Stimulated activated CD4-positive, alpha-beta T cell treated with anti-CD3 and anti-CD28 coated beads, Interleukin-1b, Interleukin-23, amount 100 ng/mL, for 4 hours (primary cell): ENCODE data around the gene CTAGE4.
"Not testable (repeated sequence)": the region's sequence is repeated elsewhere in the genome, so short reads cannot be mapped to it uniquely, and the experiment has no call there.

Source experiments
- DNase-seq, 2 donors: peaks; one replicate each; pipeline ENCODE4 v3.0.0-alpha.2; 2020; ENCODE audit warnings: low read depth in 2 of 2

The CTAGE4 gene

DNA sequence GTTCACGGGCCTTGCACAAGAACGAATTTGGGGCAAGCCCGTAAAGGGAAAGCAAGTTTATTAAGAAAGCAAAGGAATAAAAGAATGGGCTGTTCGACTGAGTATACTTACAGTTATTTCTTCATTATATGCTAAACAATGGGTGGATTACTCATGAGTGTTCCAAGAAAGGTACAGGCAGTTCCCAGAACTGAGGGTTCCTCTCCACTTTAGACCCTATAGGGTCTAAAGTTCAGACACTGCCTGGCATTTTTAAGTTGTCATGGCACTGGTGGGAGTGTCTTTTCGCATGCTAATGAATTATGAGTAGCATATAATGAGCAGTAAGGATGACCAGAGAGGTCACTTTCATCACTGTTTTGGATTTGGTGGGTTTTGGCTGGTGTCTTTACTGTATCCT is 22.0 kb downstream of the CTAGE4 start:
- DNase-seq: not testable (repeated sequence)

DNA sequence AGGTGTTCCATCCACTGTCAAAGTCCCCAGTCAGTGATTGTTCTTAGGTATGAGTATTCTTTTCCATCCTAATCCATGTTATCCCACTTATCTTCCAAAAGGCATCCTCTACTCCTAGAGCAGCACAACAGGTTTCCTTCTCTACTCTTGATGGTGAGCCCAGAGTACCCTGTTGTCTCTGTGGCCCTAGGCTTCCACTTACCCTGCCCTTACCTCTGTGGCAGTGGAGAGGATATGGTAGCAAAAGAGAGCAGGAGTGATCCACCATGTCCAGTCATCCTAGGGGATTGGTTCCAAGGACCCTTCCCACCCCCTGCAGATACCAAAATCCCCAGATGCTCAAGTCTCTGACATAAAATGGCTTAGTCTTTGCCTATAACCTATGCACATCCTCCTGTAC is 33.9 kb downstream of the CTAGE4 start:
- DNase-seq: not testable (repeated sequence)

DNA sequence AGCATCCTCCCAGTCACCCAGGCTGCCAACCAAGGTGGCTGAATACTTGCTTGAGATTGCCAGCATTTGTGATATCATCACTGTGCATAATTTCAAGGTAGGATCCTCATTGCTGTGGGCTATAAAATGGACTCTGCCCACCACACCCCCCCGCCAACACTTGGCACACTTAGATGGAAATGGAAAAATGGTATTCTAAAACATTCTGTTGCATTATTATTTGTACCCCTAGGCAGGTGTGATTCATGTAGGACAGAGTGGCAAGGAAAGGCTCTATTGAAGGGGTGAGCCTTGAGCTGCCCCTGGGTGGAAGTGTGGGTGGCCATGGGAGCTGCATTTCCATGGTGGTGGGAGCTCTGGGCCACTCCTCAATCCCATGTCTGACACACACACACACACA is 35.3 kb downstream of the CTAGE4 start:
- not testable (repeated sequence) for DNase-seq

DNA sequence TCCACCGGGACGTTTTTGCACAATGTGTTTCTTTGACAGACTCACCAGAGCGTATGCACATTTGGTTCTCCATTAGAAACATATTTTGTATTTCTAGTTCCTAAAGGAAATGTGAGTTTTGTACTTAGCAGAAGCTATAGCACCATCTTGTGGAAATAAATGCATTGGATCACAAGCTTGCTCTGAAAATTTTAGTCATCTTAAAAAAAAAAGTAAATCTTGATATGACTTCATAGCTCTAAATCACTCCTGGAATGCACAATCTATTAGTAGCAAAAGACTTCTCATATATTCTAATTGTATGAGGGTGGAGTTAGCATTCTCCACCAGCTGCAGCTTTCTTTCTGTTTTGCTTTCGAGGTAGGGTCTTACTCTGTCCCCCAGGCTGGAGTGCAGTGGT is 35.9 kb downstream of the CTAGE4 start:
- not testable (repeated sequence) for DNase-seq

DNA sequence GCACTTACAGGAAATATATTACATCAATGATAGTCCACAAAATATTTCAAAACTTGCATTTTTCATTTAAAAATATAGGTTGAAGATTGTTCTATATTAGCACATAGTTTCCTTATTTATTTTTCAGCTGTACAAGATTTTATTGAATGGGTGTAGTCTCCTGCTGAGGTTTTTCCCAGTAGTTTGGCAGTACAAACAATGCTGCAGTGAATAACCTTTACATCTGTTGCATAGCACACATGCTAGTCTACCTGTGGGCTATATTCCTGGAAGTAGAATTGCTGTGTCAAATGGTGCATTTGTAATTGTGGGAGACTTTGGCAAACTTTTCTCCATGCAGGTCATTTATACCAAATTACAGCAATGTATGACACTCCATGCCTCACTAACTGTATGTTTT is 37.3 kb downstream of the CTAGE4 start:
- not testable (repeated sequence) for DNase-seq

DNA sequence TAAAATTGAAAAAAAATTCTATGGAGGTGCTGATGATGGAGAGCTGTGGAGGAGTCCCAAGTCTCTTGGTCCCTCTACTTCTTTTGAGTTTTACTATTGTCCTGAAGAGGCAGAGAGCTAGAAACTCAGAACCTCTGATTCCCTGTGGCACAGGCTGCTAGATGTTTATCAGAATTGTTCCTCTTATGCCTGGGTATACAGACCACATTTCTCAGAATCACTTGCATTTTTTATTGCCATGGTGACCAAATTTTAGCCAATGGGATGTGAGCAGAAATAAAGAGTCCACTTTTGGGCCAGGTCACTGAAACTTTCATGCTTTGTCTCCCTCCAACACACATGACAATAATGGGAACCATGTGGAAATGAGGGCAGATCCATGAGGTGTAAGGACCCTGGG is 40.4 kb downstream of the CTAGE4 start:
- not testable (repeated sequence) for DNase-seq

DNA sequence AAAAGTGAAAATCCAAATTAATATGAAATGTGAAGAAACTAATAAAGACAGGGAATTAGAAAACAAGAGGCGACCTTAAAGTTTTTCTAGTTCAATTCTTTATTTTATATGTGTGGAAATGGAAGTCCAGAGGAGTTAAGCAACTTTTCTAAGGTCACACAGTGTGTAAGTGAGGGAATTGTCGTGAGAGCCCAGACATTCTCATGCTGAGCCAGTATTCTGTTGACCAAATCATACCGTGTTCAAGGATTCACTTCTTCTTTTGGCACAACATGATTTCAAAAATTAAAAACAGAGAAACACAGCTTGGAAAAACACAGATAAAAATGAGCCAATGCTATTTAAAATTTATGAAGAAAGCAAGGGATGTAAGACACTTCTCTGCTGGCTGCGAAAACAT is 43.6 kb downstream of the CTAGE4 start:
- DNase-seq: not testable (repeated sequence)

DNA sequence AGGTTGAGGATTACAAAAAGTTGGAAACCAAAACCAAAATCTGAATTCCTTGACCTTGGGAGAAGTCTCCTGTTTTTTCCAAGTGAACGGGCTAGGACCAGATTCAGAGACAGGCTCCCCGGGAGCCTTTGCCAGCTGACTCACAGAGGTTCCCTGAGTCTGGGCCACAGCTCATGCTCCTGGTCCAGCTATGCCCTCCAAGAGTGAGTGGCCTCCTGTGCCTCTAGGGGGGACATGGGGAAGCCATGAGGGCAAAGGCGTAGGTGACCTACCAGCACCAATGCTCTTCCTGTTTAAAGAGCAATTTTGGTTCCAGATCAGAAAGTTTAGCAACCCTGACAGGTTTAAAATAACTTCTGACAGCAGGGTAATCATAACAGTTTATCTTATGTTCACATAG is 45.5 kb downstream of the CTAGE4 start:
- DNase-seq: not testable (repeated sequence)

DNA sequence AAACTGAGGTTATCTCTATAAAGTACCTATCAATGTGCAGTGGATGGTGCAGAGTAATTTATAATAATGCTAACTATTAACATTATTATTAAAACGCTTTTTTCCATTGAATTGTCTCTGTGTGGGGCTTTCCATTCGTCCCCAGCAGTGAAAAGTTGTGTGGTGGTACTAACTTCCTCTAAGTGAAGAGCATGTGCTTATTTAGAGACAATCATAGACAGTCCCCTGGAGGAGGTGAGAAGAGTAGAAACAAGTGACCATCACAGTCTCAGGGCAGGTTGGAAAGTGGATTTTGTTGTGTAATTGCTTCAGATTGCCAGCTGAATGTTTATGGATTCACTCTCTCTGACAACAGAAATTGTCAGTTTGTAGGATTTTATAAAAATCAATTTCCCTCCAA is 47.8 kb downstream of the CTAGE4 start:
- not testable (repeated sequence) for DNase-seq

DNA sequence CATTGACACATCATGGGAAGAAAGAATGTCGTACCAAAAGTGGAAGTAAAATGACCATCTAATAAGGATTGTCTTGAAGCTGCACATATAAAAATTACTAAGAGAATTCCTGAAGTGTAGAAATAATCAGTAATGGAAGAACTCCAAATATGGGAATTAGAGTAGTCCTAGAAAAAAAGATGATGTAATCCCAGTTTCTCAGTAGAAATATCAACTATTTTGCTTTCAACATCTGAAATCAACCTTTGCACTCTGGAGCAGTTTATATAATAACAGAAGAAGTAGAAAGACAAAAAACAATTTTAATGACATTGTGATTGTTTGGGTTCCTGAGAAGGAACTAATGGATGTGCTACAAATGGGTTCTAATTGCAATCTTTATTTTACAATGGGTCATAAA is 49.8 kb downstream of the CTAGE4 start:
- DNase-seq: not testable (repeated sequence)
